22Rv1 (cell line): ENCODE data around the gene C7.

Experiments
- ZFX ChIP-seq: fragments of 450-650 bp; IDR thresholded peaks from 2 replicates; pipeline ENCODE4 v1.6.1; 2017; ENCODE audit warnings: antibody characterized with exemption, borderline replicate concordance
- TF ChIP-seq, protein P1 (sequence below): fragments of 450-650 bp; IDR thresholded peaks from 2 replicates; pipeline ENCODE4 v1.5.1; 2017; ENCODE audit warnings: mild to moderate bottlenecking

DNA sequence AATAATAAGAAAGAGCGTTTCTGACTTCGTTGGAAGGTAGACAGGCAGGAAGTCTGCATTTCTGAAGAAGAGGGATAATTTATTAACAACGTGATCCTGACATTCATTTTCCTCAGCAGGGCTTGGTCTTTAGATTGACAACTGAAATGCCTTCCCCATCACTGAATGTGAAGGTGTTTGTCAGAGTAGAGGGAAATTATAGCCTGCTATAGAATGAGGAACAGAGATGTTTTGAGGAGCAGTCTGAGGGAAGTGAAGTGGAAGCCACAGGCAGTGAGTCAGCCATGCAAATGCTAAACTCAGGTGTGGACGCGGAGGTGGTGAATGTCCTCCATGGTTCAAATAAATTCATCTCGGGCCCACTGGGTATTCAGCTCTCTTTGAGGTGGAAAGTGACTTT lies 30.5 kb downstream of the C7 start:
- TF ChIP-seq, protein P1, sequence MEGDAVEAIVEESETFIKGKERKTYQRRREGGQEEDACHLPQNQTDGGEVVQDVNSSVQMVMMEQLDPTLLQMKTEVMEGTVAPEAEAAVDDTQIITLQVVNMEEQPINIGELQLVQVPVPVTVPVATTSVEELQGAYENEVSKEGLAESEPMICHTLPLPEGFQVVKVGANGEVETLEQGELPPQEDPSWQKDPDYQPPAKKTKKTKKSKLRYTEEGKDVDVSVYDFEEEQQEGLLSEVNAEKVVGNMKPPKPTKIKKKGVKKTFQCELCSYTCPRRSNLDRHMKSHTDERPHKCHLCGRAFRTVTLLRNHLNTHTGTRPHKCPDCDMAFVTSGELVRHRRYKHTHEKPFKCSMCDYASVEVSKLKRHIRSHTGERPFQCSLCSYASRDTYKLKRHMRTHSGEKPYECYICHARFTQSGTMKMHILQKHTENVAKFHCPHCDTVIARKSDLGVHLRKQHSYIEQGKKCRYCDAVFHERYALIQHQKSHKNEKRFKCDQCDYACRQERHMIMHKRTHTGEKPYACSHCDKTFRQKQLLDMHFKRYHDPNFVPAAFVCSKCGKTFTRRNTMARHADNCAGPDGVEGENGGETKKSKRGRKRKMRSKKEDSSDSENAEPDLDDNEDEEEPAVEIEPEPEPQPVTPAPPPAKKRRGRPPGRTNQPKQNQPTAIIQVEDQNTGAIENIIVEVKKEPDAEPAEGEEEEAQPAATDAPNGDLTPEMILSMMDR: no peak
- TF ChIP-seq ZFX: no peak
